Uterus (tissue), 4 donors: ENCODE data around the gene UQCR10. TPM values are rescaled to one million over a fixed set of nuclear protein-coding genes. Genes with fewer than 3 reads are reported as not detected.
A peak's percentile ranks its signal among the peaks of the same experiment; 100 is the strongest.

ENCODE experiments used
- DNase-seq, 2 donors: peaks; one replicate each; pipeline ENCODE4 v3.0.0-alpha.2; 2019 to 2020
- H3K27ac ChIP-seq, 2 donors: fragments of 200-600 bp; sonication (generic); 1 replicate in 1 of 2; 2 replicates in 1 of 2; pipeline ENCODE4 v1.5.1; 2016 to 2018
- H3K27me3 ChIP-seq, 2 donors: fragments of 200-600 bp; sonication (generic); one replicate each; pipeline ENCODE4 v1.5.1; 2018 to 2019; ENCODE audit warnings: control low read depth in 1 of 2
- H3K36me3 ChIP-seq, 2 donors: fragments of 200-600 bp; sonication (generic); one replicate each; pipeline ENCODE4 v1.5.1; 2019; ENCODE audit warnings: control low read depth in 1 of 2
- H3K4me1 ChIP-seq, 2 donors: fragments of 200-600 bp; sonication (generic); one replicate each; pipeline ENCODE4 v1.5.1; 2018 to 2019; ENCODE audit warnings: control low read depth in 1 of 2
- H3K4me3 ChIP-seq, 2 donors: fragments of 200-600 bp; sonication (generic); 1 replicate in 1 of 2; 2 replicates in 1 of 2; pipeline ENCODE4 v1.5.1; 2018 to 2019; ENCODE audit warnings: mild to moderate bottlenecking in 1 of 2
- H3K9me3 ChIP-seq, 2 donors: fragments of 200-600 bp; sonication (generic); one replicate each; pipeline ENCODE4 v1.5.1; 2019; ENCODE audit warnings: control low read depth in 1 of 2
- POLR2A ChIP-seq, 2 donors: fragments of 450-650 bp; IDR thresholded peaks; one replicate each; pipeline ENCODE4 v1.6.1; 2016; ENCODE audit warnings: antibody characterized with exemption in 2 of 2, mild to moderate bottlenecking in 1 of 2, moderate library complexity in 1 of 2
- intact Hi-C: fragments of 100-400 bp; cut with DNase I; formaldehyde crosslinking; loops from one replicate; pipeline ENCODE4 v1.15.1; 2023; ENCODE audit warnings: low total_unique reads
- total RNA-seq, 4 donors: library from RNA; depleted of rRNA in 3 of 4; stranded (reverse); fragments of >200 nt in 3 of 4; gene quantifications; one replicate each; pipeline versions ENCODE4 v1.1.0 to v1.2.4, GENCODE V29; 2014 to 2023
- TF ChIP-seq, protein P1 (sequence below), 4 experiments: fragments of 200-600 bp in 2 of 4; fragments of 450-650 bp in 2 of 4; sonication (generic) in 2 of 4; IDR thresholded peaks; one replicate each; pipeline ENCODE4 v1.5.1; 2016 to 2019; ENCODE audit warnings: antibody characterized with exemption in 4 of 4, mild to moderate bottlenecking in 2 of 4, moderate library complexity in 1 of 4
- donor health status: DM: yes; HTN: yes; CAD: no.

The UQCR10 gene
- total RNA-seq, 4 donors from 2014 or later, result 6.2 to 49.7 (median 41.7) TPM

DNA sequence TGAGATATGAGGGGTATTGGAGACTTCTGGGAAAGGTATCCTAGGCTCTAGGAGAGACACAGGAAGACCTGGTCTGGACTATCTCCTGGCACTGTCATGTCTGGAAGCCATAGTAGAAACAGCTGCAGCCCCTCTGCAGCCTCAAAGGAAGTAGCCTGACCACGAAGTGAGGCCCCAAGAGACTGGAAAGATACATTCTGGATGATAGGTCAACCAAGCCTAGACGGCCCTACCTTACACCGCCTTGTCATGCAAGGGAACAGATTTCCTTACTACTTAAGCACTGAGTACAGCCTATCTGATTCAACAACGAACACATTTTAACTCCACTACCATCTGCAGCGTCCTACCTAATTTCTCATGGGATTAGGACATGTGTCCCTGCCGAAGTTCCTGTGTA lies 31.1 kb downstream of the UQCR10 start:
- H3K27ac ChIP-seq, result peak overlapping the region in 1 of 2 donors; percentile 64
- no peak for TF ChIP-seq POLR2A (IDR thresholded peaks at IDR 0.05)
- TF ChIP-seq, protein P1, sequence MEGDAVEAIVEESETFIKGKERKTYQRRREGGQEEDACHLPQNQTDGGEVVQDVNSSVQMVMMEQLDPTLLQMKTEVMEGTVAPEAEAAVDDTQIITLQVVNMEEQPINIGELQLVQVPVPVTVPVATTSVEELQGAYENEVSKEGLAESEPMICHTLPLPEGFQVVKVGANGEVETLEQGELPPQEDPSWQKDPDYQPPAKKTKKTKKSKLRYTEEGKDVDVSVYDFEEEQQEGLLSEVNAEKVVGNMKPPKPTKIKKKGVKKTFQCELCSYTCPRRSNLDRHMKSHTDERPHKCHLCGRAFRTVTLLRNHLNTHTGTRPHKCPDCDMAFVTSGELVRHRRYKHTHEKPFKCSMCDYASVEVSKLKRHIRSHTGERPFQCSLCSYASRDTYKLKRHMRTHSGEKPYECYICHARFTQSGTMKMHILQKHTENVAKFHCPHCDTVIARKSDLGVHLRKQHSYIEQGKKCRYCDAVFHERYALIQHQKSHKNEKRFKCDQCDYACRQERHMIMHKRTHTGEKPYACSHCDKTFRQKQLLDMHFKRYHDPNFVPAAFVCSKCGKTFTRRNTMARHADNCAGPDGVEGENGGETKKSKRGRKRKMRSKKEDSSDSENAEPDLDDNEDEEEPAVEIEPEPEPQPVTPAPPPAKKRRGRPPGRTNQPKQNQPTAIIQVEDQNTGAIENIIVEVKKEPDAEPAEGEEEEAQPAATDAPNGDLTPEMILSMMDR (IDR thresholded peaks at IDR 0.05), result no peak
- intact Hi-C loops, result no loop called here

DNA sequence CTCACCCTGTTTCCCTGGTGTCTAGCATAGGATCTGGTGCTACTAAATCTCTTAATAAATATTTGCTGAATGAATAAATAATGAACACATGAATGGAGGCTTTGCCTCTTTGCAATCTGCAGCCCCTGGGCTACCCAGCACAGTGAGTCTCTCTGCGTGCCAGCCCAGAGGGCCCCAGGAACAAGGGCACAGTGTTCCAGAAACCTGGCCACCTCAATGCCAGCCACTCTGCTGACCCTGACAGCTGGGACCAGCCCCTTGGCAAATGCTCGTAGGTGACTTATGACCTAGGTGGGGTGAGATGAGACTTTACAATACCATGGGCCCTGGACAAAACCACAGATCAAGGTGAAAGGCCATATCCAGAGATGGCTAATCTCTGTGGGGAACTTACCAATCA lies 31.6 kb downstream of the UQCR10 start:
- no peak overlapping the region for H3K4me3 ChIP-seq
- H3K27me3 ChIP-seq, result no peaks in the 10 kb centered on the region
- no peaks in the 10 kb centered on the region for H3K9me3 ChIP-seq
- TF ChIP-seq, protein P1 (IDR thresholded peaks at IDR 0.05), result no peak
- no peak for TF ChIP-seq POLR2A (IDR thresholded peaks at IDR 0.05)
- H3K4me1 ChIP-seq, result peaks cover 0 to 11% of the 10 kb centered on the region in 2 donors
- intact Hi-C loops, result no loop called here
- no peaks in the 10 kb centered on the region for H3K36me3 ChIP-seq
- DNase-seq, result no peak
- H3K27ac ChIP-seq, result peak overlapping the region; percentile 64 to 66

More for the DNA sequence above, 31.1 kb downstream of the UQCR10 start:
- Histone ChIP-seq H3K4me1 (peaks cover 0 to 11% of the 10 kb centered on the region in 2 donors), H3K27me3 (no peaks in the 10 kb centered on the region), H3K36me3 (no peaks in the 10 kb centered on the region), H3K9me3 (no peaks in the 10 kb centered on the region), H3K4me3 (no peak overlapping the region)
- no peak for DNase-seq

DNA sequence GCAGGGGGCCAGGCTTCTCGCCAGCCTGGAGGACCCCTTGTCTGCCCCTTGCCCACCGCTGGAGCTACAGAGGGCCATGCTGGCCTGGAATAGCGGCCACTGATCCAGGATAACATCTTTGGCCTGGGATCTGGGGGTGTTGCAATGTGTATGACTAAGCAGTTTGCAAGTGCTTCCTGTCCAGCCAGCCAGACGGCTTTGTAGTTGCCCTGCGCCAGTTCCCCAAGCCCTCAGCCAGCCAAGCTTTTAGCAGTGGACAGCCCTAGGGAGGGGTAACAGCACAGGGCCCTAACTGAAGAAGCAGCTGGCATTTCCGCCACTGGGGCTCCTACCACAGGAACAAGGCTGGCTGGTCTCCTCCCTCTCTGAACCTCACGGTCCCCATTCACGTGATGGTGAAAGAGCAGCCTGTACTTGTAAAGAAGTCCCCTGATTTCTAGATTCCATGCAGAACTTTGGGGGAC lies 32.1 kb downstream of the UQCR10 start:
- H3K27ac ChIP-seq, result peak overlapping the region; percentile 64 to 66
- H3K36me3 ChIP-seq, result no peaks in the 10 kb centered on the region
- H3K4me3 ChIP-seq, result no peak overlapping the region
- DNase-seq, result peak; percentile 83 to 91
- intact Hi-C loops, result no loop called here
- H3K4me1 ChIP-seq, result peaks cover 0 to 11% of the 10 kb centered on the region in 2 donors
- H3K9me3 ChIP-seq, result no peaks in the 10 kb centered on the region
- H3K27me3 ChIP-seq, result no peaks in the 10 kb centered on the region
- TF ChIP-seq, protein P1 (IDR thresholded peaks at IDR 0.05), result peak in 1 of 4 experiments; percentile 14
- no peak for TF ChIP-seq POLR2A (IDR thresholded peaks at IDR 0.05)

DNA sequence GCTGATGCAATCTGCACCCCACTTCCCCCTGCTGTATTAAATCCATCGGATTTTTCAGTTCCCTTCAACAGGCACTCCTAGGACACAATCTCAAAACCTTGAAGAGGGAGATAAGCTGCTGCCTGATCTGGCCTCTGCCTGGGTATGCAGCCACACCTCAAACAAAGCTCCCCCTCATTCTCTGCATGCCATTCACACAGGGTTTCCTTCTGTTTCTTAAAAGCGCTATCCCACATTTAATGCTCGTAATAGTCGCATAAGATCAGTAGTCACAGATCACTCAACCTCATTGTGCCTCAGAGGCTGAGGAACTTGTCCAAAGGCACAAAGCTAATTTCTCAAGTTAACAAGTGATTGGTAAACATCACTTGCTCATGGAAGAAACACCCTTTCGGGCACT lies 34.0 kb downstream of the UQCR10 start:
- intact Hi-C loops, result no loop called here
- Histone ChIP-seq H3K4me3 (no peak overlapping the region), H3K4me1 (peaks cover 0 to 11% of the 10 kb centered on the region in 2 donors), H3K27ac (no peak overlapping the region), H3K36me3 (no peaks in the 10 kb centered on the region), H3K9me3 (no peaks in the 10 kb centered on the region), H3K27me3 (no peaks in the 10 kb centered on the region)
- no peak for DNase-seq
- no peak for TF ChIP-seq POLR2A (IDR thresholded peaks at IDR 0.05)

DNA sequence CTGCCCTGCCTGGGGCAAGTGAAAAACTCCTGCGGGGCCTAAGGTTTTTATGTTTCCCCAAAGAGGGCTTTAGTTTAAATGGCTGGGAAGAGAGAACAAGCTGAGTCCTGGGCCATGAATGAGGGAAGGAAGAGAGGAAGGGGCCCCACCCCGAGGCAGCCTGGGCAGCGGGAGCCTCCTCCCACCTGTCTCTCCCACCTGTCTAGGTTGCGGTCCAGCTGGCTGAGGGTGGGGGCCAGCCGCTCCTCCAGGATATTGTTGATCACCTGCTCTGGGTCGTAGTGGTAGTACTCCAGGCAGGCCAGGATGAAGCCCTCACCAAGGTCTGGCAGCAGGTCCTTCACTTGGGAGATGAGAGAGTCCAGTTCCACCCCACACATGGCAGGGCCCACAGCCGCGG lies 34.6 kb downstream of the UQCR10 start:
- peaks cover 0 to 11% of the 10 kb centered on the region in 2 donors for H3K4me1 ChIP-seq
- intact Hi-C loops, result no loop called here
- no peaks in the 10 kb centered on the region for H3K36me3 ChIP-seq
- no peak for DNase-seq
- no peak overlapping the region for H3K4me3 ChIP-seq
- H3K27ac ChIP-seq, result no peak overlapping the region
- no peaks in the 10 kb centered on the region for H3K9me3 ChIP-seq
- TF ChIP-seq, protein P1 (IDR thresholded peaks at IDR 0.05), result no peak
- TF ChIP-seq POLR2A (IDR thresholded peaks at IDR 0.05), result no peak
- H3K27me3 ChIP-seq, result no peaks in the 10 kb centered on the region

DNA sequence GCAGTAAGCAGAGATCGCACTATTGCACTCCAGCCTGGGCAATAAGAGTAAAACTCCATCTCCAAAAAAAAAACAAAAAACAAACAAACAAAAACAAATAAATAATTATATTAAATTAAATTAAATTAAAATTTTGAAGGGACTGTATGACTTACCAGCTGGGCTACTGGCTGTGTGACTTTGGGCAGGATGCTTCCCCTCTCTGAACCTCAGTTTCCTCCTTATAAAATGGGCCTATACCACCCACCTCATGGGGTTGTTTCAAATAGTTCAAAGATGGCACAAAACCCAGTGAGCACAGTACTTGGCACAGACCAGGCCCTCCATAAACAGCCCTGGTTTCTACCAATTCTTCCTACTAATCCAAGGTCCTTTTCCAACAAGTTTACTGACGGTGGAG lies 36.0 kb downstream of the UQCR10 start:
- Histone ChIP-seq H3K27me3 (no peaks in the 10 kb centered on the region), H3K27ac (no peak overlapping the region), H3K9me3 (no peaks in the 10 kb centered on the region), H3K4me1 (peaks cover 0 to 9% of the 10 kb centered on the region in 2 donors), H3K36me3 (no peaks in the 10 kb centered on the region), H3K4me3 (no peak overlapping the region)
- DNase-seq, result no peak
- TF ChIP-seq POLR2A (IDR thresholded peaks at IDR 0.05), result no peak
- TF ChIP-seq, protein P1 (IDR thresholded peaks at IDR 0.05), result no peak
- intact Hi-C loops, result no loop called here
